PC-3 (cell line): ENCODE results near the gene FBXO11.

Experiments
- EZH2 ChIP-seq: fragments of 300-600 bp; sonication (generic); IDR thresholded peaks from one replicate; pipeline ENCODE4 v1.6.1; 2017; ENCODE audit warnings: antibody characterized with exemption, mild to moderate bottlenecking, low read length; ENCODE audit not compliant: unreplicated experiment
- EZH2phosphoT487 ChIP-seq: fragments of 300-600 bp; sonication (generic); IDR thresholded peaks from 2 replicates; pipeline ENCODE4 v1.6.1; 2018; ENCODE audit warnings: mild to moderate bottlenecking, antibody characterized with exemption, low read length, borderline replicate concordance
- TF ChIP-seq, protein P1 (sequence below): fragments of 300-600 bp; sonication (generic); conservative IDR thresholded peaks from 2 replicates; pipeline ENCODE4 v1.5.1; 2017; ENCODE audit warnings: antibody characterized with exemption, low read depth, mild to moderate bottlenecking, low read length

DNA sequence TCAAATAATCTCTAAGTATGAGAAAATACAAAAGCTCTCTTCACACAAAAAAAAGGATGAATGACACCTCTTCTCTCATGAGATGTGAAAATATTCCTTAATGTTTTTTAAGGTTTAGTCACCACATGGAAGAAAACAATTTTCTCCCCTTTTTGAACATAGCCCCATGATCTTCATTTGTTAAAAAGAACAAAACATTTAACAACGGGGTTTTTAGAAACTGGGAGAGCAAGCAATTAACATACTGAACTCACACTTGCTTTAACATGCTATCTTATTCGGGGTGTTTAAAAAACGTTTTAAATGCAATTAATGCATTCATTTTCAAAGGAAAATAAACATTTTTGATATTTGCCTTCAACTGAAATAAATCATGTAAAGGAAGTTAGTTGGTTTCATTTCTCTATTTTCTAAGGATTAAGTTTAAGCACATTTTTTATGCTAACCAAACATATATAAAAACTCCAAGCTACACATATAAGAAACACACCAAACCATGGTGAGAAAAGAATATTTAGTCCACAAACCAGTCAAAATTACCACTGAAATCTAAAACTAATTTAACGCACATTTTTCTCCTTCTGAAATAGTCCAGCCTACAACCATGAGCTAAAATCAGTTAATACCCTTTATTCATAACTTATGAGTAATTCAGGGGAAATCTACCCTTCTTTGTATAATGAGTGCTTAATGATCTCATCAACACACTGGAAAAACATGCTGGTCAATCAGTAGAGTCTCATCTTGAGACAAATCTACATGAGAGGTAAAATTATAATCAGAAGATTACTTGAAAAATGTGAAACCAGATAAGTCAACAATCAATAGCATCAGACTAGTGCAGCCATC, 8.2 kb downstream of the FBXO11 start:
- TF ChIP-seq, protein P1, sequence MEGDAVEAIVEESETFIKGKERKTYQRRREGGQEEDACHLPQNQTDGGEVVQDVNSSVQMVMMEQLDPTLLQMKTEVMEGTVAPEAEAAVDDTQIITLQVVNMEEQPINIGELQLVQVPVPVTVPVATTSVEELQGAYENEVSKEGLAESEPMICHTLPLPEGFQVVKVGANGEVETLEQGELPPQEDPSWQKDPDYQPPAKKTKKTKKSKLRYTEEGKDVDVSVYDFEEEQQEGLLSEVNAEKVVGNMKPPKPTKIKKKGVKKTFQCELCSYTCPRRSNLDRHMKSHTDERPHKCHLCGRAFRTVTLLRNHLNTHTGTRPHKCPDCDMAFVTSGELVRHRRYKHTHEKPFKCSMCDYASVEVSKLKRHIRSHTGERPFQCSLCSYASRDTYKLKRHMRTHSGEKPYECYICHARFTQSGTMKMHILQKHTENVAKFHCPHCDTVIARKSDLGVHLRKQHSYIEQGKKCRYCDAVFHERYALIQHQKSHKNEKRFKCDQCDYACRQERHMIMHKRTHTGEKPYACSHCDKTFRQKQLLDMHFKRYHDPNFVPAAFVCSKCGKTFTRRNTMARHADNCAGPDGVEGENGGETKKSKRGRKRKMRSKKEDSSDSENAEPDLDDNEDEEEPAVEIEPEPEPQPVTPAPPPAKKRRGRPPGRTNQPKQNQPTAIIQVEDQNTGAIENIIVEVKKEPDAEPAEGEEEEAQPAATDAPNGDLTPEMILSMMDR, result no peak
- TF ChIP-seq EZH2, result no peak
- TF ChIP-seq EZH2phosphoT487, result no peak
